Measurements from ENCODE around the gene ST6GALNAC4.

ST6GALNAC4 gene

GRCh38 chr9:127916720-127917581, at the start of gene ST6GALNAC4:
ST6GALNAC4 (minus strand) TSS chr9:127917041; CDS start chr9:127916419, 622 bp downstream.
- Mint-ChIP-seq H3K9me3 (no peaks in the 10 kb centered on the region), H3K27ac (peak within 1 kb of the TSS; percentile 98), H3K27me3 (no peaks in the 10 kb centered on the region), H3K36me3 (peaks cover 23 to 32% of the 10 kb centered on the region in 2 donors), H3K4me3 (peak within 1 kb of the TSS; percentile 88 to 96), H3K4me1 (peaks cover 48 to 75% of the 10 kb centered on the region in 2 donors)
- ATAC-seq (replicated peaks) (peak; percentile 78 to 85), DNase-seq (peak; percentile 89)

- Mint-ChIP-seq H3K36me3 (peaks cover 11 to 38% of the 10 kb centered on the region in 2 donors), H3K27me3 (no peaks in the 10 kb centered on the region), H3K27ac (no peak overlapping the region), H3K9me3 (no peaks in the 10 kb centered on the region), H3K4me1 (peaks cover 68 to 90% of the 10 kb centered on the region in 2 donors), H3K4me3 (no peak overlapping the region)
- ATAC-seq (replicated peaks) (no peak), DNase-seq (no peak)
These were observed 49.1 kb upstream of the ST6GALNAC4 start for GRCh38 chr9:127965953-127966352.

GRCh38 chr9:127963359-127964064, 46.7 kb upstream of the ST6GALNAC4 start:
- no peak for ATAC-seq (replicated peaks)
- Mint-ChIP-seq H3K27ac (peak overlapping the region; percentile 81), H3K4me1 (peaks cover 60 to 90% of the 10 kb centered on the region in 2 donors), H3K27me3 (no peaks in the 10 kb centered on the region), H3K4me3 (peak overlapping the region in 1 of 2 donors; percentile 6), H3K36me3 (peaks cover 20 to 41% of the 10 kb centered on the region in 2 donors), H3K9me3 (peaks cover 2 to 4% of the 10 kb centered on the region in 2 donors)
- DNase-seq: no peak

GRCh38 chr9:127963041-127963358, 46.2 kb upstream of the ST6GALNAC4 start:
- peaks cover 54 to 85% of the 10 kb centered on the region in 2 donors for H3K4me1 Mint-ChIP-seq
- no peak overlapping the region for H3K4me3 Mint-ChIP-seq
- peak overlapping the region; percentile 81 for H3K27ac Mint-ChIP-seq
- no peak for DNase-seq
- peaks cover 2 to 4% of the 10 kb centered on the region in 2 donors for H3K9me3 Mint-ChIP-seq
- no peak for ATAC-seq (replicated peaks)
- peaks cover 21 to 40% of the 10 kb centered on the region in 2 donors for H3K36me3 Mint-ChIP-seq
- H3K27me3 Mint-ChIP-seq: no peaks in the 10 kb centered on the region

- Mint-ChIP-seq H3K9me3 (peaks cover 2 to 4% of the 10 kb centered on the region in 2 donors), H3K27me3 (no peaks in the 10 kb centered on the region), H3K27ac (no peak overlapping the region), H3K4me1 (peaks cover 49 to 78% of the 10 kb centered on the region in 2 donors), H3K36me3 (peaks cover 17 to 37% of the 10 kb centered on the region in 2 donors), H3K4me3 (no peak overlapping the region)
- no peak for ATAC-seq (replicated peaks)
- DNase-seq: no peak
These were observed 45.4 kb upstream of the ST6GALNAC4 start for GRCh38 chr9:127962278-127962677.

GRCh38 chr9:127961613-127962155, 44.8 kb upstream of the ST6GALNAC4 start:
- Mint-ChIP-seq H3K4me1 (peaks cover 44 to 72% of the 10 kb centered on the region in 2 donors), H3K27me3 (no peaks in the 10 kb centered on the region), H3K9me3 (peaks cover 2 to 4% of the 10 kb centered on the region in 2 donors), H3K36me3 (peaks cover 17 to 37% of the 10 kb centered on the region in 2 donors), H3K4me3 (no peak overlapping the region), H3K27ac (no peak overlapping the region)
- DNase-seq (no peak), ATAC-seq (replicated peaks) (no peak)

GRCh38 chr9:127961155-127961490, 44.3 kb upstream of the ST6GALNAC4 start:
- no peak overlapping the region for H3K4me3 Mint-ChIP-seq
- peak overlapping the region; percentile 56 for H3K27ac Mint-ChIP-seq

GRCh38 chr9:127960410-127961154, 43.7 kb upstream of the ST6GALNAC4 start:
- Mint-ChIP-seq H3K27me3 (no peaks in the 10 kb centered on the region), H3K36me3 (peaks cover 17 to 36% of the 10 kb centered on the region in 2 donors), H3K4me1 (peaks cover 44 to 68% of the 10 kb centered on the region in 2 donors), H3K27ac (peak overlapping the region; percentile 56), H3K4me3 (no peak overlapping the region), H3K9me3 (peaks cover 2 to 4% of the 10 kb centered on the region in 2 donors)
- DNase-seq (no peak), ATAC-seq (replicated peaks) (no peak)

More at GRCh38 chr9:127961155-127961490, 44.3 kb upstream of the ST6GALNAC4 start:
- peaks cover 44 to 68% of the 10 kb centered on the region in 2 donors for H3K4me1 Mint-ChIP-seq
- no peaks in the 10 kb centered on the region for H3K27me3 Mint-ChIP-seq
- H3K36me3 Mint-ChIP-seq: peaks cover 17 to 37% of the 10 kb centered on the region in 2 donors
- DNase-seq (no peak), ATAC-seq (replicated peaks) (no peak)
- H3K9me3 Mint-ChIP-seq: peaks cover 2 to 4% of the 10 kb centered on the region in 2 donors

- ATAC-seq (replicated peaks): no peak
- Mint-ChIP-seq H3K36me3 (peaks cover 17 to 30% of the 10 kb centered on the region in 2 donors), H3K4me1 (peaks cover 42 to 69% of the 10 kb centered on the region in 2 donors), H3K27me3 (no peaks in the 10 kb centered on the region), H3K4me3 (no peak overlapping the region), H3K27ac (peak overlapping the region; percentile 52), H3K9me3 (peaks cover 2 to 4% of the 10 kb centered on the region in 2 donors)
- DNase-seq: no peak
These were observed 43.1 kb upstream of the ST6GALNAC4 start for GRCh38 chr9:127959841-127960409.

- Mint-ChIP-seq H3K9me3 (peaks cover 2 to 4% of the 10 kb centered on the region in 2 donors), H3K36me3 (peaks cover 17 to 30% of the 10 kb centered on the region in 2 donors), H3K27ac (no peak overlapping the region), H3K4me3 (no peak overlapping the region), H3K27me3 (no peaks in the 10 kb centered on the region), H3K4me1 (peaks cover 46 to 73% of the 10 kb centered on the region in 2 donors)
- DNase-seq (no peak), ATAC-seq (replicated peaks) (no peak)
These were observed 42.6 kb upstream of the ST6GALNAC4 start for GRCh38 chr9:127959398-127959797.

- H3K4me1 Mint-ChIP-seq: peaks cover 48 to 76% of the 10 kb centered on the region in 2 donors
- DNase-seq: no peak
- no peaks in the 10 kb centered on the region for H3K27me3 Mint-ChIP-seq
- peaks cover 2 to 4% of the 10 kb centered on the region in 2 donors for H3K9me3 Mint-ChIP-seq
- peak overlapping the region; percentile 73 for H3K27ac Mint-ChIP-seq
- no peak overlapping the region for H3K4me3 Mint-ChIP-seq
- H3K36me3 Mint-ChIP-seq: peaks cover 17 to 30% of the 10 kb centered on the region in 2 donors
- ATAC-seq (replicated peaks): no peak
These were observed 41.9 kb upstream of the ST6GALNAC4 start for GRCh38 chr9:127958728-127959127.

GRCh38 chr9:127955294-127956015, 38.6 kb upstream of the ST6GALNAC4 start:
- peaks cover 2 to 4% of the 10 kb centered on the region in 2 donors for H3K9me3 Mint-ChIP-seq
- H3K4me1 Mint-ChIP-seq: peaks cover 33 to 56% of the 10 kb centered on the region in 2 donors
- H3K27me3 Mint-ChIP-seq: no peaks in the 10 kb centered on the region
- ATAC-seq (replicated peaks) (peak; percentile 97), DNase-seq (peak; percentile 63)
- peak overlapping the region; percentile 14 for H3K27ac Mint-ChIP-seq
- H3K36me3 Mint-ChIP-seq: peaks cover 10 to 25% of the 10 kb centered on the region in 2 donors
- H3K4me3 Mint-ChIP-seq: peak overlapping the region in 1 of 2 donors; percentile 11

GRCh38 chr9:127954831-127955293, 38.0 kb upstream of the ST6GALNAC4 start:
- H3K9me3 Mint-ChIP-seq: peaks cover 2 to 4% of the 10 kb centered on the region in 2 donors
- DNase-seq (no peak), ATAC-seq (replicated peaks) (no peak)
- H3K36me3 Mint-ChIP-seq: peaks cover 15 to 26% of the 10 kb centered on the region in 2 donors
- H3K4me1 Mint-ChIP-seq: peaks cover 28 to 55% of the 10 kb centered on the region in 2 donors
- no peaks in the 10 kb centered on the region for H3K27me3 Mint-ChIP-seq
- H3K27ac Mint-ChIP-seq: peak overlapping the region; percentile 25
- no peak overlapping the region for H3K4me3 Mint-ChIP-seq

Data from stimulated activated naive B cell treated with anti-CD40 and anti-IgM and Interleukin-4, amounts not matched to agents 10 μg/mL and 1 μg/mL and 100 μg/mL, for 72 hours (primary cell).